ENCODE results near the gene STARD7.
A peak's percentile ranks its signal among the peaks of the same experiment; 100 is the strongest.
"Not testable (repeated sequence)": the region's sequence is repeated elsewhere in the genome, so short reads cannot be mapped to it uniquely, and the experiment has no call there.

STARD7 gene

GRCh38 chr2:96160366-96160765 lies 48.3 kb downstream of the STARD7 start:
- not testable (repeated sequence) for DNase-seq

- no peak for DNase-seq
Measured at GRCh38 chr2:96159084-96159830, 49.4 kb downstream of the STARD7 start.

- DNase-seq, result no peak
Measured at GRCh38 chr2:96158554-96158940, 50.1 kb downstream of the STARD7 start.

- no peak for DNase-seq
Measured at GRCh38 chr2:96157649-96158553, 50.7 kb downstream of the STARD7 start.

- no peak for DNase-seq
Measured at GRCh38 chr2:96156926-96157648, 51.5 kb downstream of the STARD7 start.

- DNase-seq, result no peak
Measured at GRCh38 chr2:96156011-96156820, 52.4 kb downstream of the STARD7 start.

GRCh38 chr2:96154506-96155380 lies 53.9 kb downstream of the STARD7 start:
- no peak for DNase-seq

GRCh38 chr2:96153991-96154431 lies 54.6 kb downstream of the STARD7 start:
- no peak for DNase-seq

- DNase-seq, result no peak
Measured at GRCh38 chr2:96153291-96153713, 55.3 kb downstream of the STARD7 start.

- DNase-seq, result no peak
Measured at GRCh38 chr2:96152304-96153161, 56.1 kb downstream of the STARD7 start.

GRCh38 chr2:96151595-96152303 lies 56.9 kb downstream of the STARD7 start:
- no peak for DNase-seq

- DNase-seq, result no peak
Measured at GRCh38 chr2:96150791-96151594, 57.6 kb downstream of the STARD7 start.

- no peak for DNase-seq
Measured at GRCh38 chr2:96150007-96150640, 58.5 kb downstream of the STARD7 start.

- peak; percentile 86 for DNase-seq
Measured at GRCh38 chr2:96148410-96149217, 60.0 kb downstream of the STARD7 start.

- DNase-seq, result no peak
Measured at GRCh38 chr2:96147593-96148201, 60.9 kb downstream of the STARD7 start.

GRCh38 chr2:96146881-96147592 lies 61.6 kb downstream of the STARD7 start:
- peak; percentile 35 for DNase-seq
